Activated CD8-positive, alpha-beta memory T cell treated with anti-CD3 and anti-CD28 coated beads, Interleukin-2, amount 10 ng/mL, durations not matched to agents 7 days and 5 days (primary cell): ENCODE results near the gene NQO2. TPM values are rescaled to one million over a fixed set of nuclear protein-coding genes. Genes with fewer than 3 reads are reported as not detected.
A peak's percentile ranks its signal among the peaks of the same experiment; 100 is the strongest.

Experiments
- ATAC-seq: fragments of 150-1000 bp; cut with Tn5 transposase; one replicate; pipeline ENCODE4 v1.10.0; 2021; ENCODE audit warnings: moderate library complexity
- CTCF ChIA-PET: fragments of 350-600 bp; sonication (Branson Sonifier 250); formaldehyde crosslinking; loops from one replicate; lab custom pipeline; 2021; ENCODE audit warnings: antibody characterized with exemption; lab: Charles Lee
- DNase-seq: peaks from one replicate; pipeline ENCODE4 v3.0.0-alpha.2; 2020
- H3K27ac Mint-ChIP-seq: one replicate; pipeline ENCODE4 v1.8.0; 2021; ENCODE audit warnings: mild to moderate bottlenecking, mixed read lengths
- H3K27me3 Mint-ChIP-seq: one replicate; pipeline ENCODE4 v1.8.0; 2021; ENCODE audit warnings: mixed read lengths
- H3K36me3 Mint-ChIP-seq: one replicate; pipeline ENCODE4 v1.8.0; 2021; ENCODE audit warnings: mild to moderate bottlenecking, mixed read lengths
- H3K4me1 Mint-ChIP-seq: one replicate; pipeline ENCODE4 v1.8.0; 2021; ENCODE audit warnings: mixed read lengths
- H3K4me3 Mint-ChIP-seq: one replicate; pipeline ENCODE4 v1.8.0; 2021; ENCODE audit warnings: mild to moderate bottlenecking, moderate library complexity, mixed read lengths
- H3K9me3 Mint-ChIP-seq: one replicate; pipeline ENCODE4 v1.8.0; 2022; ENCODE audit warnings: low read depth, mixed read lengths
- total RNA-seq, 2 experiments: library from RNA; stranded (reverse); gene quantifications; one replicate each; pipeline ENCODE4 v1.2.3, GENCODE V29; 2021

NQO2 gene
- total RNA-seq: 10 to 100 TPM; 11.9 to 14.5 TPM

- ATAC-seq (peak; percentile 88), DNase-seq (peak; percentile 95)
- peaks cover 13% of the 10 kb centered on the region for H3K36me3 Mint-ChIP-seq
- H3K4me3 Mint-ChIP-seq: peak within 1 kb of the TSS; percentile 86
- H3K4me1 Mint-ChIP-seq: peaks cover 32% of the 10 kb centered on the region
- no peaks in the 10 kb centered on the region for H3K9me3 Mint-ChIP-seq
- peak within 1 kb of the TSS; percentile 91 for H3K27ac Mint-ChIP-seq
- CTCF ChIA-PET: interaction anchor here (0.6 to 7.1 kb wide), 23 partner anchors 10 to 1776 kb away, joined by 3 to 56 read pairs (median 4); partner anchors contain the start of genes CDYL and RIPK1
- peaks cover 7% of the 10 kb centered on the region for H3K27me3 Mint-ChIP-seq
These were observed at the start of gene NQO2 for GRCh38 chr6:2999618-3000557. Gene NQO2 (plus strand): TSS chr6:2999894. CDS start chr6:3006553, 6,659 bp downstream.

GRCh38 chr6:2950713-2951112 lies 49.0 kb upstream of the NQO2 start:
- Mint-ChIP-seq H3K27me3 (no peaks in the 10 kb centered on the region), H3K4me3 (no peak overlapping the region), H3K9me3 (no peaks in the 10 kb centered on the region), H3K4me1 (peaks cover 3% of the 10 kb centered on the region), H3K36me3 (peaks cover 17% of the 10 kb centered on the region), H3K27ac (no peak overlapping the region)
- DNase-seq (peak; percentile 15), ATAC-seq (no peak)
- CTCF ChIA-PET: interaction anchor here (4.1 kb wide), 1 partner anchor 38 kb away, joined by 41 read pairs; no protein-coding TSS in a partner anchor

GRCh38 chr6:2951728-2952127 lies 48.0 kb upstream of the NQO2 start:
- no peaks in the 10 kb centered on the region for H3K27me3 Mint-ChIP-seq
- ATAC-seq (no peak), DNase-seq (peak; percentile 30)
- peaks cover 17% of the 10 kb centered on the region for H3K36me3 Mint-ChIP-seq
- CTCF ChIA-PET: interaction anchor here (0.8 to 4.1 kb wide), 20 partner anchors 8 to 202 kb away, joined by 3 to 41 read pairs (median 4); partner anchors contain the start of gene NQO2
- no peak overlapping the region for H3K4me3 Mint-ChIP-seq
- no peaks in the 10 kb centered on the region for H3K9me3 Mint-ChIP-seq
- no peak overlapping the region for H3K27ac Mint-ChIP-seq
- peaks cover 3% of the 10 kb centered on the region for H3K4me1 Mint-ChIP-seq

GRCh38 chr6:2952557-2953095 lies 47.1 kb upstream of the NQO2 start:
- H3K9me3 Mint-ChIP-seq: no peaks in the 10 kb centered on the region
- peak; percentile 64 for ATAC-seq
- CTCF ChIA-PET: interaction anchor here (0.6 to 4.1 kb wide), 27 partner anchors 9 to 203 kb away, joined by 3 to 41 read pairs (median 4); partner anchors contain the start of genes NQO2 and SERPINB6
- H3K27me3 Mint-ChIP-seq: no peaks in the 10 kb centered on the region
- H3K4me3 Mint-ChIP-seq: no peak overlapping the region
- no peak overlapping the region for H3K27ac Mint-ChIP-seq
- peaks cover 3% of the 10 kb centered on the region for H3K4me1 Mint-ChIP-seq
- DNase-seq: peak; percentile 59
- peaks cover 16% of the 10 kb centered on the region for H3K36me3 Mint-ChIP-seq

GRCh38 chr6:2953098-2953497 lies 46.6 kb upstream of the NQO2 start:
- ATAC-seq: no peak
- Mint-ChIP-seq H3K27me3 (no peaks in the 10 kb centered on the region), H3K9me3 (no peaks in the 10 kb centered on the region), H3K4me1 (peaks cover 3% of the 10 kb centered on the region), H3K36me3 (peaks cover 14% of the 10 kb centered on the region), H3K4me3 (no peak overlapping the region), H3K27ac (no peak overlapping the region)
- CTCF ChIA-PET: interaction anchor here (0.6 to 4.1 kb wide), 23 partner anchors 10 to 203 kb away, joined by 3 to 41 read pairs (median 4); partner anchors contain the start of gene SERPINB6
- DNase-seq: no peak

- Mint-ChIP-seq H3K27me3 (no peaks in the 10 kb centered on the region), H3K4me3 (no peak overlapping the region), H3K27ac (no peak overlapping the region), H3K36me3 (peaks cover 13% of the 10 kb centered on the region), H3K9me3 (no peaks in the 10 kb centered on the region), H3K4me1 (peaks cover 3% of the 10 kb centered on the region)
- ATAC-seq (no peak), DNase-seq (peak; percentile 19)
- CTCF ChIA-PET: no interaction called here
These were observed 42.6 kb upstream of the NQO2 start for GRCh38 chr6:2956930-2957685.

GRCh38 chr6:2957696-2958330 lies 41.9 kb upstream of the NQO2 start:
- Mint-ChIP-seq H3K9me3 (no peaks in the 10 kb centered on the region), H3K4me3 (no peak overlapping the region), H3K36me3 (peaks cover 9% of the 10 kb centered on the region), H3K27me3 (no peaks in the 10 kb centered on the region), H3K4me1 (peaks cover 2% of the 10 kb centered on the region), H3K27ac (no peak overlapping the region)
- CTCF ChIA-PET: interaction anchor here (1.4 kb wide), 1 partner anchor 15 kb away, joined by 3 read pairs; no protein-coding TSS in a partner anchor
- ATAC-seq: no peak
- DNase-seq: no peak

- H3K4me3 Mint-ChIP-seq: no peak overlapping the region
- no peaks in the 10 kb centered on the region for H3K9me3 Mint-ChIP-seq
- CTCF ChIA-PET: interaction anchor here (1.3 to 1.4 kb wide), 2 partner anchors 11 to 15 kb away, joined by 3 read pairs; no protein-coding TSS in a partner anchor
- H3K4me1 Mint-ChIP-seq: peaks cover under 1% of the 10 kb centered on the region
- H3K27ac Mint-ChIP-seq: no peak overlapping the region
- DNase-seq (peak; percentile 29), ATAC-seq (no peak)
- H3K27me3 Mint-ChIP-seq: no peaks in the 10 kb centered on the region
- H3K36me3 Mint-ChIP-seq: peaks cover 4% of the 10 kb centered on the region
These were observed 41.4 kb upstream of the NQO2 start for GRCh38 chr6:2958331-2958711.

- CTCF ChIA-PET: interaction anchor here (1.3 to 1.4 kb wide), 2 partner anchors 12 to 16 kb away, joined by 3 read pairs; no protein-coding TSS in a partner anchor
- Mint-ChIP-seq H3K36me3 (peaks cover 4% of the 10 kb centered on the region), H3K4me3 (no peak overlapping the region), H3K27ac (no peak overlapping the region), H3K4me1 (no peaks in the 10 kb centered on the region), H3K9me3 (no peaks in the 10 kb centered on the region), H3K27me3 (no peaks in the 10 kb centered on the region)
- DNase-seq (peak; percentile 35), ATAC-seq (no peak)
These were observed 40.9 kb upstream of the NQO2 start for GRCh38 chr6:2958776-2959175.

- DNase-seq: no peak
- Mint-ChIP-seq H3K27me3 (no peaks in the 10 kb centered on the region), H3K9me3 (no peaks in the 10 kb centered on the region), H3K4me3 (no peak overlapping the region), H3K36me3 (no peaks in the 10 kb centered on the region), H3K27ac (no peak overlapping the region), H3K4me1 (no peaks in the 10 kb centered on the region)
- CTCF ChIA-PET: interaction anchor here (1.3 kb wide), 1 partner anchor 18 kb away, joined by 3 read pairs; no protein-coding TSS in a partner anchor
- no peak for ATAC-seq
These were observed 39.6 kb upstream of the NQO2 start for GRCh38 chr6:2959909-2960719.

GRCh38 chr6:2960935-2961334 lies 38.8 kb upstream of the NQO2 start:
- CTCF ChIA-PET: interaction anchor here (1.3 kb wide), 1 partner anchor 17 kb away, joined by 3 read pairs; no protein-coding TSS in a partner anchor
- DNase-seq (no peak), ATAC-seq (no peak)
- Mint-ChIP-seq H3K9me3 (no peaks in the 10 kb centered on the region), H3K4me1 (no peaks in the 10 kb centered on the region), H3K27ac (no peak overlapping the region), H3K4me3 (no peak overlapping the region), H3K27me3 (no peaks in the 10 kb centered on the region), H3K36me3 (no peaks in the 10 kb centered on the region)

- Mint-ChIP-seq H3K27me3 (no peaks in the 10 kb centered on the region), H3K4me1 (no peaks in the 10 kb centered on the region), H3K9me3 (no peaks in the 10 kb centered on the region), H3K27ac (no peak overlapping the region), H3K36me3 (peaks cover 2% of the 10 kb centered on the region), H3K4me3 (no peak overlapping the region)
- ATAC-seq: no peak
- no peak for DNase-seq
- CTCF ChIA-PET: interaction anchor here (1.3 kb wide), 1 partner anchor 16 kb away, joined by 3 read pairs; no protein-coding TSS in a partner anchor
These were observed 38.2 kb upstream of the NQO2 start for GRCh38 chr6:2961506-2961905.
